GM12892 (cell line): ENCODE results near the gene DLG1.

ENCODE experiments used
- POLR2A ChIP-seq: IDR thresholded peaks from 2 replicates; pipeline ENCODE4 v1.6.1; 2011; ENCODE audit warnings: low read depth, low read length, control low read depth
- POLR2AphosphoS5 ChIP-seq: IDR thresholded peaks from 2 replicates; pipeline ENCODE4 v1.6.1; 2011; ENCODE audit warnings: low read depth, low read length, control low read depth

DNA sequence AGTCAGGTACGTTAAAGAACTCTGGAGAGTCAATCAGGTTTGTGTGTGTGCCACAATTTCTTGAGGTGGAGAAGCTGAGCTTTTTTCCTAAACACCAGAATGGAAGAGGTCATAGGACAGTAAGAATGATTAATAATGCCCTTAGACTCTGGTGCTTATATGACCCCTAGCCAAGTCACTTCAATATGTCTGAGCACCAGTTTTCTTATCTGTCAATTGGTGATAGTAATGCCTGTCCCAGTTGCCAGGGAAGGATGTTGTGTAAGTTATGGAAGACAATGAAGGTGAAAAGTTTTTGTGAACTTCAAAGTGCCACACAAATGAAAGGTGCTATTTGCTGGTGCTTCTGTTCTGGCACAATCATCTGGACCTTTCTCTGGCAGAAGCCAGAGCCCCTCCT lies 22.2 kb upstream of the DLG1 start:
- no peak for TF ChIP-seq POLR2A
- no peak for TF ChIP-seq POLR2AphosphoS5
